PC-3 (cell line): Measurements from ENCODE around the gene TOP3A.

Source experiments
- EZH2 ChIP-seq: fragments of 300-600 bp; sonication (generic); IDR thresholded peaks from one replicate; pipeline ENCODE4 v1.6.1; 2017; ENCODE audit warnings: antibody characterized with exemption, mild to moderate bottlenecking, low read length; ENCODE audit not compliant: unreplicated experiment
- TF ChIP-seq, protein P1 (sequence below): fragments of 300-600 bp; sonication (generic); conservative IDR thresholded peaks from 2 replicates; pipeline ENCODE4 v1.5.1; 2017; ENCODE audit warnings: antibody characterized with exemption, low read depth, mild to moderate bottlenecking, low read length

DNA sequence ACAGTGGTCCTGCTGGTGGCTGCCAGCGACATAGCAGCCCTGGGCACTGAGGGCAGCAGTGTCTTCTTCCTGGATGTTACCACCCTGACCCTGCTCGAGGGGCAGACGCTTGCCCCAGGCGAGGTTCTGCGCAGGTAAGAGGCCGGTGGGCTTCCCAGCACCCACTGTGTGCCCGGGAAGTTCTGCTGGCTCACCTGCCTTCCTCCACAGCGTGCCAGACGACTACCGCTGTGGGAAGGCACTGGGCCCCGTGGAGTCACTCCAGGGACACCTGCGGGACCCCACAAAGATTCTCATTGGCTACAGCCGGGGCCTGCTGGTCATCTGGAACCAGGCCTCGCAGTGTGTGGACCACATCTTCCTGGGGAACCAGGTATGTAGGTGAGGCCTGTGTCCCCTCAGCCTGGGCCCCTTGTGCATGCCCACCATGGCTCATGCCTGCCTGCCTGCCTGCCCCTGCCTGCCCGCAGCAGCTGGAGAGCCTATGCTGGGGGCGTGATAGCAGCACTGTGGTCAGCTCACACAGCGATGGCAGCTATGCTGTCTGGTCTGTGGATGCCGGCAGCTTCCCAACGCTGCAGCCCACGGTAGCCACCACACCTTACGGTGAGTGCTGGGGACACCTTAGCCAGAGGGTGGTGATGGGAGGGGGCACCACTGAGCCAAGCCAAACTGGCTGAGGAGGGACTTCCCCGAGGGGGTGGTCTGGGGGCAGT lies 80.8 kb downstream of the TOP3A start:
- TF ChIP-seq EZH2: no peak
- TF ChIP-seq, protein P1, sequence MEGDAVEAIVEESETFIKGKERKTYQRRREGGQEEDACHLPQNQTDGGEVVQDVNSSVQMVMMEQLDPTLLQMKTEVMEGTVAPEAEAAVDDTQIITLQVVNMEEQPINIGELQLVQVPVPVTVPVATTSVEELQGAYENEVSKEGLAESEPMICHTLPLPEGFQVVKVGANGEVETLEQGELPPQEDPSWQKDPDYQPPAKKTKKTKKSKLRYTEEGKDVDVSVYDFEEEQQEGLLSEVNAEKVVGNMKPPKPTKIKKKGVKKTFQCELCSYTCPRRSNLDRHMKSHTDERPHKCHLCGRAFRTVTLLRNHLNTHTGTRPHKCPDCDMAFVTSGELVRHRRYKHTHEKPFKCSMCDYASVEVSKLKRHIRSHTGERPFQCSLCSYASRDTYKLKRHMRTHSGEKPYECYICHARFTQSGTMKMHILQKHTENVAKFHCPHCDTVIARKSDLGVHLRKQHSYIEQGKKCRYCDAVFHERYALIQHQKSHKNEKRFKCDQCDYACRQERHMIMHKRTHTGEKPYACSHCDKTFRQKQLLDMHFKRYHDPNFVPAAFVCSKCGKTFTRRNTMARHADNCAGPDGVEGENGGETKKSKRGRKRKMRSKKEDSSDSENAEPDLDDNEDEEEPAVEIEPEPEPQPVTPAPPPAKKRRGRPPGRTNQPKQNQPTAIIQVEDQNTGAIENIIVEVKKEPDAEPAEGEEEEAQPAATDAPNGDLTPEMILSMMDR: no peak
